HepG2 (cell line): ENCODE results near the gene SNUPN. TPM values are rescaled to one million over a fixed set of nuclear protein-coding genes. Genes with fewer than 3 reads are reported as not detected.

Experiments
- CBX5 ChIP-seq: sonication (generic); formaldehyde crosslinking; IDR thresholded peaks from 2 replicates; pipeline ENCODE4 v1.4.0; 2020; ENCODE audit warnings: missing genetic modification reagents, borderline replicate concordance
- ETV5 ChIP-seq: IDR thresholded peaks from 2 replicates; pipeline ENCODE4 v1.6.1; 2018; ENCODE audit warnings: missing biosample characterization, missing genetic modification reagents, inconsistent platforms, borderline replicate concordance
- HBP1 ChIP-seq: IDR thresholded peaks from 2 replicates; pipeline ENCODE4 v1.6.1; 2016; ENCODE audit warnings: low read depth, control low read depth
- KDM4B ChIP-seq: sonication (generic); formaldehyde crosslinking; IDR thresholded peaks from 2 replicates; pipeline ENCODE4 v1.4.0; 2020; ENCODE audit warnings: missing genetic modification reagents
- PAXIP1 ChIP-seq: sonication (generic); formaldehyde crosslinking; conservative IDR thresholded peaks from 2 replicates; pipeline ENCODE4 v1.4.0; 2020; ENCODE audit warnings: mild to moderate bottlenecking, missing genetic modification reagents, moderate library complexity
- SIX4 ChIP-seq: sonication (generic); formaldehyde crosslinking; IDR thresholded peaks from 2 replicates; pipeline ENCODE4 v1.4.0; 2020; ENCODE audit warnings: missing genetic modification reagents
- SP1 ChIP-seq, 2 experiments: fragments of 450-650 bp in 1 of 2; sonication (generic) in 1 of 2; formaldehyde crosslinking in 1 of 2; IDR thresholded peaks; 2 replicates each; pipeline versions ENCODE4 v1.4.0 to v1.6.1; 2016 to 2020; ENCODE audit warnings: missing genetic modification reagents in 1 of 2
- ZBTB7B ChIP-seq: sonication (generic); formaldehyde crosslinking; IDR thresholded peaks from 2 replicates; pipeline ENCODE4 v1.4.0; 2020; ENCODE audit warnings: missing genetic modification reagents
- ZFP37 ChIP-seq: sonication (generic); formaldehyde crosslinking; IDR thresholded peaks from 2 replicates; pipeline ENCODE4 v1.4.0; 2020; ENCODE audit warnings: missing genetic modification reagents, borderline replicate concordance
- ZFP91 ChIP-seq: sonication (generic); formaldehyde crosslinking; IDR thresholded peaks from 2 replicates; pipeline ENCODE4 v1.9.0; 2022; ENCODE audit warnings: missing genetic modification reagents, mild to moderate bottlenecking, borderline replicate concordance
- ZMAT3 ChIP-seq: sonication (generic); formaldehyde crosslinking; conservative IDR thresholded peaks from 2 replicates; pipeline ENCODE4 v1.7.0; 2021; ENCODE audit warnings: missing genetic modification reagents
- ZNF281 ChIP-seq: sonication (generic); formaldehyde crosslinking; IDR thresholded peaks from 2 replicates; pipeline ENCODE4 v1.4.0; 2020; ENCODE audit warnings: missing genetic modification reagents, borderline replicate concordance
- ZNF335 ChIP-seq: sonication (generic); formaldehyde crosslinking; IDR thresholded peaks from 2 replicates; pipeline ENCODE4 v1.4.0; 2020; ENCODE audit warnings: missing genetic modification reagents
- ZNF382 ChIP-seq: sonication (generic); formaldehyde crosslinking; IDR thresholded peaks from 2 replicates; pipeline ENCODE4 v1.5.0; 2020; ENCODE audit warnings: missing genetic modification reagents, mild to moderate bottlenecking, borderline replicate concordance
- ZNF768 ChIP-seq: sonication (generic); formaldehyde crosslinking; IDR thresholded peaks from 2 replicates; pipeline ENCODE4 v1.4.0; 2020; ENCODE audit warnings: missing genetic modification reagents
- ZNF841 ChIP-seq: sonication (generic); formaldehyde crosslinking; IDR thresholded peaks from 2 replicates; pipeline ENCODE4 v1.8.1; 2023; ENCODE audit warnings: missing genetic modification reagents, borderline replicate concordance
- ZNF883 ChIP-seq: sonication (generic); formaldehyde crosslinking; IDR thresholded peaks from 2 replicates; pipeline ENCODE4 v1.5.1; 2020; ENCODE audit warnings: mild to moderate bottlenecking, missing genetic modification reagents; ENCODE audit errors: not compliant biosample characterization
- ZSCAN29 ChIP-seq: sonication (generic); formaldehyde crosslinking; conservative IDR thresholded peaks from 2 replicates; pipeline ENCODE4 v1.4.0; 2020; ENCODE audit warnings: mild to moderate bottlenecking, missing genetic modification reagents
- ZSCAN9 ChIP-seq: IDR thresholded peaks from 2 replicates; pipeline ENCODE4 v1.6.1; 2016; ENCODE audit warnings: borderline replicate concordance
- polyA plus RNA-seq, 8 experiments: library from polyadenylated mRNA; depleted of rRNA in 3 of 8; stranded (reverse) in 7 of 8; unstranded in 1 of 8; fragments of >200 nt; fragmentation: Illumina TruSeq in 4 of 8; extraction: Trizol in 4 of 8; gene quantifications; 2 replicates each; pipeline versions ENCODE4 v1.2.1 to v1.2.3, GENCODE V29; 2011 to 2016; ENCODE audit warnings: low read depth in 4 of 8, missing spikeins in 1 of 8, mixed read lengths in 1 of 8; ENCODE audit not compliant: insufficient read depth in 1 of 8
- total RNA-seq, 5 experiments: library from RNA; depleted of rRNA; stranded (reverse); fragments of >200 nt; fragmentation: Illumina TruSeq; extraction: Trizol; gene quantifications; 2 replicates each; pipeline ENCODE4 v1.2.3, GENCODE V29; 2016; ENCODE audit warnings: low read depth in 1 of 5

The SNUPN gene
- total and polyA plus RNA-seq, 2 of the 13 experiments (the other 11 are each of a cell fraction or from before 2014, with no cell fraction given) = 9.0 to 16.4 TPM

GRCh38 chr15:75650908-75651809 lies 25.6 kb upstream of the SNUPN start (continued):
- TF ChIP-seq ZSCAN29 (0 out of 2 replicates have a peak, but pooled peaks have one; percentile 66), SP1 (IDR thresholded peaks at IDR 0.05) (no peak), SP1 (CRISPR knock-in tag; IDR thresholded peaks at IDR 0.05) (peak; percentile 18; the same call in 1 of the 2 replicates), ZSCAN9 (CRISPR knock-in tag) (peak; percentile 40; the same call in 1 of the 2 replicates), ZMAT3 (CRISPR knock-in tag) (no peak), ZNF382 (CRISPR knock-in tag) (no peak), ZNF768 (peak; percentile 68), ZFP37 (peak; percentile 52; the same call in 1 of the 2 replicates), PAXIP1 (CRISPR knock-in tag) (peak; percentile 90), ETV5 (CRISPR knock-in tag) (peak; percentile 82; the same call in 1 of the 2 replicates), ZFP91 (CRISPR knock-in tag) (peak; percentile 57; the same call in 1 of the 2 replicates), ZNF281 (CRISPR knock-in tag) (peak; percentile 88), ZNF883 (no peak), CBX5 (CRISPR knock-in tag) (peak; percentile 57; the same call in 1 of the 2 replicates), KDM4B (CRISPR knock-in tag) (no peak), SIX4 (CRISPR knock-in tag) (0 out of 2 replicates have a peak, but pooled peaks have one; percentile 7), ZNF841 (CRISPR knock-in tag) (no peak), ZNF335 (CRISPR knock-in tag) (peak; percentile 98), HBP1 (CRISPR knock-in tag) (0 out of 2 replicates have a peak, but pooled peaks have one; percentile 12), ZBTB7B (CRISPR knock-in tag) (peak; percentile 85)
